ENCODE data around the gene NOP56.

NOP56 gene

GRCh38 chr20:2701671-2702081 is 49.2 kb downstream of the NOP56 start:
- TF ChIP-seq CTCF (IDR thresholded peaks at IDR 0.05; ENCODE audit: borderline replicate concordance, extremely low read depth, low read length, poor library complexity, severe bottlenecking) = no peak
- TF ChIP-seq EZH2 (IDR thresholded peaks at IDR 0.05; ENCODE audit: borderline replicate concordance, low read depth, low read length, severe bottlenecking) = no peak
- Histone ChIP-seq H2AFZ (ENCODE audit: low read depth, low read length) (no peak overlapping the region), H4K20me1 (ENCODE audit: insufficient read depth, low read length) (peaks cover 4% of the 10 kb centered on the region; the same call in 1 of the 2 replicates), H3K4me1 (ENCODE audit: insufficient read depth, low read length) (no peaks in the 10 kb centered on the region), H3K4me2 (ENCODE audit: insufficient read depth, low read length) (no peak overlapping the region), H3K9me3 (ENCODE audit: insufficient read depth, low read length, severe bottlenecking) (no peaks in the 10 kb centered on the region), H3K36me3 (ENCODE audit: insufficient read depth, low read length) (no peaks in the 10 kb centered on the region), H3K9ac (ENCODE audit: low read depth, low read length) (no peak overlapping the region), H3K4me3 (ENCODE audit: low read depth in 1 of 2, low read length in 2 of 2) (no peak overlapping the region), H3K79me2 (ENCODE audit: insufficient read depth, low read length) (no peaks in the 10 kb centered on the region), H3K27me3 (ENCODE audit: insufficient read depth, low read length, poor library complexity) (peaks cover 24% of the 10 kb centered on the region), H3K27ac (ENCODE audit: low read length) (no peak overlapping the region)
- DNase-seq (no peak), ATAC-seq (ENCODE audit: insufficient read depth, low read depth) (no peak)

- Histone ChIP-seq H3K27me3 (ENCODE audit: insufficient read depth, low read length, poor library complexity) (peaks cover 28% of the 10 kb centered on the region), H3K36me3 (ENCODE audit: insufficient read depth, low read length) (no peaks in the 10 kb centered on the region), H3K4me3 (ENCODE audit: low read depth in 1 of 2, low read length in 2 of 2) (no peak overlapping the region), H2AFZ (ENCODE audit: low read depth, low read length) (no peak overlapping the region), H4K20me1 (ENCODE audit: insufficient read depth, low read length) (peaks cover 8% of the 10 kb centered on the region), H3K9me3 (ENCODE audit: insufficient read depth, low read length, severe bottlenecking) (no peaks in the 10 kb centered on the region), H3K4me1 (ENCODE audit: insufficient read depth, low read length) (no peaks in the 10 kb centered on the region), H3K79me2 (ENCODE audit: insufficient read depth, low read length) (no peaks in the 10 kb centered on the region), H3K27ac (ENCODE audit: low read length) (no peak overlapping the region), H3K9ac (ENCODE audit: low read depth, low read length) (no peak overlapping the region), H3K4me2 (ENCODE audit: insufficient read depth, low read length) (no peak overlapping the region)
- no peak for DNase-seq
- TF ChIP-seq EZH2 (IDR thresholded peaks at IDR 0.05; ENCODE audit: borderline replicate concordance, low read depth, low read length, severe bottlenecking) (no peak), CTCF (IDR thresholded peaks at IDR 0.05; ENCODE audit: borderline replicate concordance, extremely low read depth, low read length, poor library complexity, severe bottlenecking) (no peak)
- no peak for ATAC-seq (ENCODE audit: insufficient read depth, low read depth)
Measured at GRCh38 chr20:2703716-2704475, 51.5 kb downstream of the NOP56 start.

GRCh38 chr20:2705931-2706645 is 53.7 kb downstream of the NOP56 start:
- TF ChIP-seq EZH2 (IDR thresholded peaks at IDR 0.05; ENCODE audit: borderline replicate concordance, low read depth, low read length, severe bottlenecking) = no peak
- TF ChIP-seq CTCF (IDR thresholded peaks at IDR 0.05; ENCODE audit: borderline replicate concordance, extremely low read depth, low read length, poor library complexity, severe bottlenecking) = no peak
- H3K27me3 ChIP-seq (ENCODE audit: insufficient read depth, low read length, poor library complexity) = peaks cover 39% of the 10 kb centered on the region
- no peak overlapping the region for H3K9ac ChIP-seq (ENCODE audit: low read depth, low read length)
- H3K79me2 ChIP-seq (ENCODE audit: insufficient read depth, low read length) = no peaks in the 10 kb centered on the region
- no peak for DNase-seq
- no peaks in the 10 kb centered on the region for H3K9me3 ChIP-seq (ENCODE audit: insufficient read depth, low read length, severe bottlenecking)
- no peaks in the 10 kb centered on the region for H3K36me3 ChIP-seq (ENCODE audit: insufficient read depth, low read length)
- H4K20me1 ChIP-seq (ENCODE audit: insufficient read depth, low read length) = peaks cover 4% of the 10 kb centered on the region
- ATAC-seq (ENCODE audit: insufficient read depth, low read depth) = no peak
- no peak overlapping the region for H3K27ac ChIP-seq (ENCODE audit: low read length)
- H3K4me1 ChIP-seq (ENCODE audit: insufficient read depth, low read length) = no peaks in the 10 kb centered on the region
- no peak overlapping the region for H2AFZ ChIP-seq (ENCODE audit: low read depth, low read length)
- H3K4me2 ChIP-seq (ENCODE audit: insufficient read depth, low read length) = no peak overlapping the region
- H3K4me3 ChIP-seq (ENCODE audit: low read depth in 1 of 2, low read length in 2 of 2) = no peak overlapping the region
